HG02943 (cell line): ENCODE measurements around the gene AP1G2.
"Not testable (repeated sequence)": the region's sequence is repeated elsewhere in the genome, so short reads cannot be mapped to it uniquely, and the experiment has no call there.

Experiments
- ATAC-seq: cut with Tn5 transposase; IDR thresholded peaks from one replicate; pipeline ENCODE4 v1.9.1; 2021; ENCODE audit warnings: mild to moderate bottlenecking, low read depth, moderate library complexity; ENCODE audit not compliant: unreplicated experiment

The AP1G2 gene

DNA sequence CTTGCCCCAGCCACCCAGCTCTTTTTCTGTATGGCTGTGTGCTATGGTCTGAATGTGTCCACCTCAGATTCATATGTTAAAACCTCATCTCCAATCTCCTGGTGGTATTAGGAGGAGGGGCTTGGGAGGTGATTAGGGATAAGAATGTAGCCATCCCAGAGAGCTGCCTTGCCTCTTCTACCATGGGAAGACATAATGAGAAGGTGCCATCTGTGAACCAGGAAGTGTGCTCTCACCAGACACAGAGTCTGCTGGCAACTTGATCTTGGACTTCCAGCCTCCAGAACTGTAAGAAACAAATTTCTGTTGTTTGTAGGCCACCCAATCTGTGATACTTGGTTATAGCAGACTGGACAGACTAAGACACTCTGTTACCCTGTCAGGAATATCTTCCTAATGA, 33.8 kb upstream of the AP1G2 start:
- ATAC-seq = no peak

DNA sequence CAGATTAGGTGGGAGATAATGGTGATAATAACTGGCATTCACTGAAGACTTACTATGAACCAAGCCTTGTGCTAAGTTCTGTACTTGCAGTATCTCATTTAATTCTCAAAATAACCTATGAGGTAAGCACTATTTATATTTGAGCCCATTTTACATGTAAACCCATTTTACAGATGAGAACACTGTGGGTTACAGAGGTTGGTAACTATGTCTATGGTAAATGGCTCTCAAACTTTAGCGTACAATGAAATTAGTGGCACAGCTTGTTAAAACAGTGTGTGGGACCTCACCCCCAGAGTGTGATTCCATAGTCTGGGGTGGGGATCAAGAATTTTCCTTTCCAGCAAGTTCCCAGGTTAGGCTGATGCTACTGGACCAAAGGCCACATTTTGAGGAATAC, 33.2 kb upstream of the AP1G2 start:
- ATAC-seq = no peak

DNA sequence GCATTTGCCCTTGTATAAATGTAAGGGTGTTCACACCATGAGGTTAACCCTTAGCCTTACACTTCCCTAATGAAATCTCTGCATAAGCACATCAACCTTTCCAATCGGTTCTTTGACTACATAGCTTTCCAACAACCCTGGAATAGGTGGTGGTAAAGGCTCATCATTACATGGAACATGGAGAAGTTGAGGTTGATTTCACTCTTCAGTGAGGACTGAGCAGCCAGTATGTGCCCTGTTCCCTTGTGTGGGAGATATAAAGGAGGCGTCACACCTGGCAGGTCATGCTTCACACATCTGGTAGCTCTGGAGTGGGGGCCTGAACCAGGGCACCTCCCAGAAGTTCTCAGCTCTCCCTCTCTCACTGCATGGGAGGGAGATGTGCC, 32.7 kb upstream of the AP1G2 start:
- ATAC-seq = no peak

DNA sequence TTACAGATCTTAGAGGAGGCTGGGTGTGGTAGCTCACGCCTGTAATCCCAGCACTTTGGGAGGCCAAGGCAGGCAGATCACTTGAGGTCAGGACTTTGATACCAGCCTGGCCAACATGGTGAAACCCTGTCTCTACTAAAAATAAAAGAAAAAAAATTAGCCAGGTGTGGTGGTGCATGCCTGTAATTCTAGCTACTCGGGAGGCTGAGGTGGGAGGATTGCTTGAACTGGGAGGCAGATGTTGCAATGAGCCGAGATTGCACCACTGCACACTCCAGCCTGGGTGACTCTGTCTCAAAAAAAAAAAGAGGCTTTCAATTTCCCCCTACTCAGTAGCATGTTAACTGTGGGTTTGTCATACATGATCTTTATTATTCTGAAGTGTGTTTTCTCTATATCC, 26.6 kb upstream of the AP1G2 start:
- not testable (repeated sequence) for ATAC-seq

DNA sequence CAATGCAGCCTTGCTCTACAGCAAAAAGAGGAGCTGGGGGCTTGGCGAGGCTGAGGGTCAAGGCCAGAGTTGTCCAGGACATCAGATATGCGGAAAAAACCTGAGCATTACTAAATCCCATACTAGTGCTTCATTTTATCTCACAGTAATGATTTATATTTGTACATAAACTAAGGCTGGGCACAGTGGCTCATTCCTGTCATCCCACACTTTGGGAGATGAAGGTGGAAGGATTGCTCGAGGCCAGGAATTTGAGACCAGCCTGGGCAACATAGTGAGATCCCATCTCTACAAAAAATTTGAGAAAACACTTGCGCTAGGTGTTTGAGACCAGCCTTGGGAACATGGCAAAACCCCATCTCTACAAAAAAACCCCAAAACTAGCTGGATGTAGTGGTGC, 22.6 kb upstream of the AP1G2 start:
- no peak for ATAC-seq

DNA sequence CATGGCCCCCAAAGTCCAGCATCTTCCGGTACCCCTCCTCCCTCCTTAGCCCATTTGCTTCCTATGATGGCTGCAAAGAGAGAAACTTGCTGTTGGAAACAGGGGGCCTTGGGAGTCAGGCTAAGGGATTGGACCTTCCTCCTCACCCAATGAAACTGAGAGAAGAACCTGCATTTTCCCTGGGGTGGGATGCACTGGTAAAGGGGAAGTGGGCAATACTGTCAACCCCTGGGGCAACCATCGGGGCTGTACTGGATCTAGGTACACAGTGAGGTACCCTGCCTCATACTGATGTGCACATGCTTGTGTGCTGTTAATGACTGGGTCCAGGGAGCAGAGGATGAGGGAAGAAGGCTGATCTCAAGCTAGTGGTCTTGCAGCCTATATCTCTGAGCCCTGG, 22.0 kb upstream of the AP1G2 start:
- no peak for ATAC-seq

DNA sequence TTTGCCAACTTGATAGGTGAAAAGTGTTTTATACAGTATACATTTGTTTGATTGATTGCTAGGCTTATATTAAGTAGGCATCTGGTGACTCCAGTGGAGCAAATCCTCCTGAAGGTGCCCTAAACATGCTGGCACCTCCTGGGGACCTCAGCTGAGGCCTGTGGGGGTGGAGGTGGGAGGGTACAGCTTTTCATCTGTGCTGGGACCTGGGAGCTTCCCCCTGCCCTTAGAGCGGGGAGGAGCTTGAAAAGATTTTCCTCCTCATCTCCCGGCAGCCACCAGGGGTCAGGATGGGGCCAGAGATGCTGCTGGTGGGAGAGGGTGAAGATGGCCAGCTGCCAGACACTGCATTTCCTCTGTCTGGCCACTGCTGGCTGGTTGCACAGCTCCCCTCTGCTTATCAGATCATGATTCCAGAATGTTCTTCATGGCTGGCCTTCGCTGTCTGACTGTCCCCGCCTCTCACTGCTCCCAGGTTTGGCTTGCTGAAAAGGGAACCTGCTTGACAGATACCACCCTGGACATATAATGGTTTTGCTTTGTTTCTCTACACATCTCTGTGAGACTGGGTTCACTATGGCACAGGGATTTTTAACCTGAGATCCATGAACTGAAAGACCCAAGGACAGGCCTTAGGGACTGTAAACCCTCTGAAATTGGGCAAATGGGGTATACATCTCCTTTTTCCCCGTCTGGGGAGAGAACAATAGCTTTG, 21.4 kb upstream of the AP1G2 start:
- ATAC-seq = peak; percentile 90

DNA sequence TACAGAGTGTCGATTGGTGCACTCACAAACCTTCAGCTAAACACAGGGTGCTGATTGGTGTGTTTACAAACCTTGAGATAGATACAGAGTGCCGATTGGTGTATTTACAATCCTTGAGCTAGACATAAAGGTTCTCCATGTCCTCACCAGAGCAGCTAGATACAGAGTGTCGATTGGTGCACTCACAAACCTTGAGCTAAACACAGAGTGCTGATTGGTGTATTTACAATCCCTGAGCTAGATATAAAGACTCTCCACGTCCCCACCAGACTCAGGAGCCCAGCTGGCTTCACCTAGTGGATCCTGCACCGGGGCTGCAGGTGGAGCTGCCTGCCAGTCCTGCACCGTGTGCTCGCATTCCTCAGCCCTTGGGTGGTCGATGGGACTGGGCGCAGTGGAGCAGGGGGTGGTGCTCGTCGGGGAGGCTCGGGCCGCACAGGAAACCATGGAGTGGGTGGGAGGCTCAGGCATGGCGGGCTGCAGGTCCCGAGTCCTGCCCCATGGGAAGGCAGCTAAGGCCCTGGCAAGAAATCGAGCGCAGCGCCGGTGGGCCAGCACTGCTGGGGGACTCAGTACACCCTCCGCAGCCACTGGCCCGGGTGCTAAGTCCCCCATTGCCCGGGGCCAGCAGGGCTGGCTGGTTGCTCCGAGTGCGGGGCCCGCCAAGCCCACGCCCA, 17.1 kb upstream of the AP1G2 start:
- not testable (repeated sequence) for ATAC-seq

DNA sequence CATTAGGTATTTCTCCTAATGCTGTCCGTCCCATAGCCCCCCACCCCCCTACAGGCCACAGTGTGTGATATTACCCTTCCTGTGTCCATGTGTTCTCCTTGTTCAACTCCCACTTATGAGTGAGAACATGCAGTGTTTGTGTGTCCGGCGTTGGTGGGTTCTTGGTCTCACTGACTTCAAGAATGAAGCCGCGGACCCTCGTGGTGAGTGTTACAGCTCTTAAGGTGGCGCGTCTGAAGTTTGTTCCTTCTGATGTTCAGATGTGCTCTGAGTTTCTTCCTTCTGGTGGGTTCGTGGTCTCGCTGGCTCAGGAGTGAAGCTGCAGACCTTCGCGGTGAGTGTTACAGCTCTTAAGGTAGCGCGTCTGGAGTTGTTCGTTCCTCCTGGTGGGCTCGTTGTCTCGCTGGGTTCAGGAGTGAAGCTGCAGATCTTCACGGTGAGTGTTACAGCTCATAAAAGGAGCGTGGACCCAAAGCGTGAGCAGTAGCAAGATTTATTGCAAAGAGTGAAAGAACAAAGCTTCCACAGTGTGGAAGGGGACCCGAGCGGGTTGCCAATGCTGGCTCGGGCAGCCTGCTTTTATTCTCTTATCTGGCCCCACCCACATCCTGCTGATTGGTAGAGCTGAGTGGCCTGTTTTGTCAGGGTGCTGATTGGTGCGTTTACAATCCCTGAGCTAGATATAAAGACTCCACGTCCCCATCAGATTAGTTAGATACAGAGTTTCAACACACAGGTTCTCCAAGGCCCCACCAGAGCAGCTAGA, 16.4 kb upstream of the AP1G2 start:
- ATAC-seq = not testable (repeated sequence)

DNA sequence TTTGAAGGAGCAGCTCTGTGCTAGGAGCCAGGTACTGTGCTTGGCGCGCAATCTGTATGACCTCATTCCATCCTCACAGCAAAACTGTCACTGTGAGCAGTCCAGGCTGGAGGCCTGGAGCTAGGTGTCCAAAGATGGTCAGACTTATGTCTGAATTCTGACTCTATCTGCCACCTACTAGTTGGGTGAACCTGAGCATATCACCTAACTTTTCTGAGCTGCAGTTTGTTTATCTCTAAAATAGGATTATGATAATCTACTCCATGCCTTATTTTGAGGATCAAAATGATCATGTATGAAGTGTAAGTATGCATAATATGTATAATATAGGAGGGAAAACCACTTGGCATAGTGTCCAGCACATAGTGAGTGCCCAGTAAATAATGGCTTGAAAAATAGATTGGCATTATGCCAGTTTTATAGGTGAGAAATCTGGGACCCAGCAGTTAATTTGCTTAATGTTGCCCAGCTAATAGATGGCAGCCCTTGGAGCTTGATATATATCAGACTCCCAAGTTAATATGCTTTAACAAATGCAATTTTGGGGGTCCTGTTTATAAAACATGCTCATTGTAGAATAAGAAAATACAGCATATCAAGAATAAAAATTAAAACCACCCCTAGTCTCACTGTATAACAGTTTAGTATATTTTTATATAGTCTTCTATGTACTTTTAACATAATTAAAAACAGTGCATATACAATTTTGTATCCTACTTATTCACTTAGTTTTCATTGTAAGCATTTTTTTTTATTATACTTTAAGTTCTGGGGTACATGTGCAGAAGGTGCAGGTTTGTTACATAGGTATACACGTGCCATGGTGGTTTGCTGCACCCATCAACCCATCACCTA, 15.5 kb upstream of the AP1G2 start:
- ATAC-seq = no peak

DNA sequence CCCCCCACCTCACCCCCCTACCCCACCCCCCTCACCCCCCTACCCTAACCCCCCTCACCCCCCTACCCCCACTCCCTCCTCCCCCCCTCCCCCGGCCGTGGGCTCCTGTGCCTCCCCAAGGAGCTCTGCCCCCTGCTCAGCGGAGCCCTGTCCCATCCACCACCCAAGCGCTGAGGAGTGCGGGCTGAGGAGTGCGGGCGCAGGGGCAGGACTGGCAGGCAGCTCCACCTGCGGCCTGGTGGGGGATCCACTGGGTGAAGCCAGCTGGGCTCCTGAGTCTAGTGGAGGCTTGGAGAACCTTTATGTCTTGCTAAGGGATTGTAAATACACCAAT, 13.3 kb upstream of the AP1G2 start:
- no peak for ATAC-seq

DNA sequence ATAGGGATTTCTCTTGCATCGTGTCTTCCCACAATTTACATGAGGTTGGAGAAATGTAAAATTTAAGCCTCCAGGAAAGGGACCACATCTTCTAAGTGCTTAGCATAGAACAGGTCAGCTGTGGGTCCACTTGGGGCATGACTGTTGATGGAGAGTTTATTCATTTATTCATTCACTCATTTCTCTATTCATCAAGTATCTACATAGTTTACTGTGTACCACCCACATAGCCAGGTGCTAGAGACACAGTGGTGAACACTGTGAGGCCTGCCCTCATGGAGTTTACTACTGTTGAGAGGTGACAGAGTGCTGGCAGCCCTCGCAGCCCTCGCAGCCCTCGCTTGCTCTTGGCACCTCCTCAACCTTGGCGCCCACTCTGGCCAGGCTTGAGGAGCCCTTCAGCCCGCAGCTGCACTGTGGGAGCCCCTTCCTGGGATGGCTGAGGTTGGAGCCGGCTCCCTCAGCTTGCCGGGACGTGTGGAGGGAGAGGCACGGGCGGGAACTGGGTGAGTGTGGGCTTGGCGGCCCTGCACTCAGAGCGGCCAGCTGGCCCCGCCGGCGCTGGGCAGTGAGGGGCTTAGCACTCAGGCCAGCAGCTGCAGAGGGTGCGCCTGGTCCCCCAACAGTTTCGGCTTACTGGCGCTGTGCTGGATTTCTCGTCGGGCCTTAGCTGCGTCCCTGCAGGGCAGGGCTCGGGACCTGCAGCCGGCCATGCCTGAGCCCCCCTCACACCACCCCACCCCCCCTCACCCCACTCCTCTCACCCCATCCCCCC, 12.7 kb upstream of the AP1G2 start:
- no peak for ATAC-seq

DNA sequence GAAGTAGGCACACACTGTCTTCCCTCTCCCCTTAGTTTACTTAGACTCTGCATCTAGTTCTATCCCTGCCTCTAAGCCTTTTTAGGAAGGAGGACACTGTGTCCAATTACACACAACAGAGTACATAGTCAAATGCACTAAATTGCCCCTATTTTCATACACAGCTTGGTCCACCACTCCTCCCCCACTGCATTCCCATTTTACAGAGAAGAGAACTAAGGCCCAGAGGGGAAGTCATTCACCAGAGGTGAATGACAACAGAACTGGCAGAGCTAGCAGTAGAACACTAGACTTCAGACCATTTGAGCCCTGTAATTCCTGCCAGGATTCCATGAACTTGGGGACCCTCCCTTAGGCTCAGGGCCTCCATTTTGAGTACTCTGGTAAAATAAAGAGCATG, 12.1 kb upstream of the AP1G2 start:
- ATAC-seq = no peak

DNA sequence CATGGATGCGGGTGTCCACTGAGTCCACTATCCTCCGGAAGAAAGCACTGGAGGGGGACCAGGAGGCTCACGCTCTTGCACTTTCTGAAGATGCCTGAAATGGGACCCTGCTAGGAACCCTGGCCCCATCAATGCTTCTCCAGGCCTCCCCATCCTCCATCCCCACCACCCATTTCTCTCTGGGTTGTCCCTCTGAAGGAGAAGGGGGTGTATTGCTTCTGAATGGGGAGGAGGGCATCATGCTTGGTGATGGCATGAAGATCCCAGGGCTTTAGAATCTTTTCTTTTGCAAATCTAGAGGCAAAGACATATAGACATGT, 11.7 kb upstream of the AP1G2 start:
- ATAC-seq = no peak

DNA sequence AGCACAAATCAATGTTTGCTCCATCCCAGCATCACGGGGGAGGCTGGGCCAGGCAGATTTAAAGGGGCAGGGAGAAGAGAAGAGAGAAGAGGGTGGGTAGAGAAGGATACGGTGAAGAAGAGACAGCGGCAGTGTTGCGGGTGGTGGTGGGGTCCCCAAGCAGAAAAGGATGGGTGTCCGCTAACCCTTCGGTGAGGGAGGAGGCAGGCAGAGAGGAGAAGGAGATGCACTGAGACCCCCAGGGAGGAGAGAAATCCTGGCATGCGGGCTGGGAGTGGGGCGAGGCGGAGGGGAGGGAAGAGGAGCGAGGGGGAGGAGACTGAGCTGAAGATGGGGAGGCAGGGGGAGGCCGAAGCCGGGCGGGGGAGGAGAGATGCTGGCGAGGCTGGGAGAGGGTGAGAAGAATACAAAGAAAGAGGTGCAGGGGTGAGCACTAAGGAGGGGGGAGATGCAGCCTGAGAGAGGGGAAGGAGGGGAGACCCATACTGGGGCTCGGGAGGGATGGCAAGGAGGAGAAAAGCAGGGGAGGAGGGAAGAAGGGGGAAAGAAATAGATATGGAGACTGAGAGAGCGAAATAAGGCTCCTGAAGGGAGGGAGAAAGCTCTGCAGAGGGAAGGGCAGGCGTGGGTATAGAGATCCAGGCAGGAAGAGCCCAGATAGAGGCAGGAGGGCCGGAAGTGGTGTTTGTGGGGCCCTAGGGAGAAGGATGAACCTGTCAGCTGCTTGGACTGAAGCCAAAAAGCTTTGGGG, 11.1 kb upstream of the AP1G2 start, which contains the start of gene JPH4:
Gene JPH4, minus strand, starts transcription at position 231 of the 751 bp plus-strand sequence. CDS start 1,337 bp downstream, outside the sequence.
- ATAC-seq = no peak

DNA sequence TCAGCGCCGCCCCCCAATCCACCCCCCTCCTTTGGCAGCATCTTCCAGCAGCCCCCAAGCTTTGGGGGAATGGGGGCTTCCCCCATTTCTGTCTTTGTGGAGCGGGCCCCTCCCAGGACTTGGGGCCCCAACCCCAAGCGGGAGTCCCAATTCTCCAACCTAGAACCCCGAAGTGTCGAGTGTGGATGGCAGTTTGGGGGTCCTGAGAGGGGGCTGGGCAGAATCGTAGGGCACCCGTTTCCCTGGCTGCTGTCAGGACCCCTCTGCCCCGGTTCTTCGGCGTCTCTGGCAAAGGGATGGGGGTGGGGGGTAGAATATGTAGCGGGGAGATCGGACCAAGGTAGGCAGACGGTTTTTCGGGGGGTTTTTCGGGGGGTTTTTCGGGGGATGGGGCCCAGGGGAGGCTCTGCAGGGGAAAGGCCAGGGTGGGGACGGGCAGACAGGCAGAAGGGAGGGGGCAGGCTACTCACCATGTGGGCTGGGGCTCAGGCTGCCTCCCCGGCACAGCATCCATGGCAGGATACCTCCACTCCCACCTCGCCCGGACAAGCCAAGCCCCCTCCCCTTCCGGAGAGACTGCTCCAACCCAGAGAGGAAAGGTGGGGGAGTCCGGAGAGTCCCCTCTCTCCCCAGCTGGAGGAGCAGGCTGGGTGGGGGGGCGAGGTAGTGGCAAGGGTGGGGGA, 10.3 kb upstream of the AP1G2 start:
- no peak for ATAC-seq

DNA sequence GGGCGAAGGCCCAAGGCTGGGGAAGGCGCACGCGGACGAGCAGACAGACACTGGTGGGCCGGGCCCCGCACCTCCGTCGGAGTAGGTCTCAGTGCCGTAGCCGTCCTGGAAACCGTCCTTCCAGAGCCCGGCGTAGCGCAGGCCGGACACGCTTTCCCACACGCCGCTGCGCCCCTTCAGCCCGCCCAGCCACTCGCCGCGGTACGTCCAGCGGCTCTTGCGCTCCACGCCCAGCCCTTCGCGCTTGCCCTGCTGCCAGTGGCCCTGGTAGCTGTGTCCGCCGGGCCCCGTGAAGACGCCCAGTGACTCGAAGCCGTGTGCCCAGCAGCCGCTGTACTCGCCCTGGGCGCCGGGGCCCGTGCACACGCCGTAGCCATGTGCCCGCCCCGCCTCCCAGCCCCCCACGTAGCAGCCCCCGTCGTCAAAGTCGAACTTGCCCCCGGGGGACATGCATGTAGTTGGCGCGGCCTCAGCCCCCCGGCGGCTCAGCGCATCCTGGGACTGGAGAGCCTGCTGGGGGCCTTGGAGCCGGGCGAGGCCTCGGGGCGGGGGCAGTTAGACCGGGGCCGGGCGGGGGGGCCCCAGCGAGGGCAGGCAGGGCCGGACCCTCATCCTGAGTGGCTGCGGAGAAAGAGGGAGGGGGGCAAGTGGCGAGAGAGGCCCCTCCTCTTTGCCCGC, 9.6 kb upstream of the AP1G2 start:
- no peak for ATAC-seq

DNA sequence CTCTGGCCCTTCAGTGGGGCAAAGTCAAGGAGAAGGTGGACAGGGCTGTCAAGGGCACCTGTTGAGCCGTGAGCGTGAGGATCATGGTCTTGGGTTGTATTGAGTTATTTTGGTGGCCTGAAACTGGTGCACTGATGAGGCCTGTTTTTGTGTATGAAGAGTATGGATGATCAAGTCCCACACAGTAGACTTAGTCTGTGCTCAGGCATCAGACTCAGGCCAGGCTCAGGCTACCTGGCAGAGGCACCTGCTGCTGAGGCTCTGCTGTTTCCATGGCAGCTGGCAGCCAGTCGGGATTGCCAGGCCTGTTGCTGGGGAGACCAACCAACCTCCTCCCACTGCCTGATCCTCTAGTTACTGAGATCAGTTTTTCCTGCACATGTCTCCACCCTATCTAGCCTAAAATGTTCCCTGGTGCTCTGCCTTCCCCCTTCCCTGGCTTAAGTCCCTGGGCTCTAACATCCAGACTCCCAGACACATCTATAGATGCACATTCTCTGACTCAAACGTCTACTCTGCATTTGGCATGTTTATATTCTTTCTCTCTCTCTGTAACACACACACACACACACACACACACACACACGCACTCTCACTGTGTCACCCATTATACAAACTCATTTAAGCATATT, 5.9 kb upstream of the AP1G2 start:
- no peak for ATAC-seq
